GM19240 (cell line): ENCODE measurements around the gene TBL1Y.
"Not testable (repeated sequence)": the region's sequence is repeated elsewhere in the genome, so short reads cannot be mapped to it uniquely, and the experiment has no call there.

ENCODE experiments used
- DNase-seq: peaks from one replicate; pipeline ENCODE4 v3.0.0; 2011; ENCODE audit warnings: low spot score; ENCODE audit not compliant: insufficient read length

The TBL1Y gene

DNA sequence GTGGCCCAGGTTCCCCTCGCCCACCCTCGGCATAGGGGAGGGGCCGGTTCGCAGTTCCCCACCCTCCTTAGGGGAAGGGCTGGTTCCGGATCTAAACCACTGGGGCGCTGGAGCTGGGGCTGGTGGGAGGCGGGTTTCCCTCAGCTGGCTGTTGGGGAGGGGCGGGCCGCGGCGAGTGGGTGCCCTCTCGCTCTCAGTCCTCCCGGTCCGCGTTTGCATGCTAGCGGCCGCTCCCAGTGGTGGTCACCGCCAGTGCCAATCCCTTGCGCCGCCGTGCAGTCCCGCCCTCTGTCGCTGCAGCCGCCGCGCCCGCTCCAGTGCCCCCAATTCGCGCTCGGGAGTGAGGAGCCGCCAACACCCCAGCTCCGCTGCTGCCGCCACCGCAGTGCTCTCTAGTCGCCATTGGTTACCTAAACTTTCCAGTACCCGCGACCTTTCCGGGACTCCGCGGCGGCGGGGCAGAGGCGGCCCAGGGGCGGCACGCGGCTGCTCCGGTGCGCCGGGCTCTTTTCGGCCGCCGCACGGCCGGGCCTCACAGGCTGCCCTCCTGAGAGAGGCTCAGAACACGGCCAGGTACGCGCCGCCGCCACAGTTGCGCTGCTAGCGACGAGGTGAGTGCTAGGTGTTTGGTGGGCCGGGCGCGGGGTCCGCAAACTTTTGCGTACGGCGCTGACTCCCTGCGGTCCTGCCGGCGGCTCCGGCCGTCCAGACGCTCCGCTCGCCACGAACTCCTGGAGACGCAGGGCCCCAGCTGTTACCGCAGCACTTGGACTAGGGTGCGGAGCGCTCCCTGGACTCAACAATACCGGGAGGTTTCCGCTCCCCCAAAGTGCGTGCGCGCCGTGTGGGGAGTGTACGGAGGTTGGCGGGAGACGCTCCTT, at the start of gene TBL1Y:
Gene TBL1Y (plus strand): TSS at position 326 of the 881 bp plus-strand sequence. CDS start 114,388 bp downstream, outside the sequence.
- DNase-seq, result no peak

DNA sequence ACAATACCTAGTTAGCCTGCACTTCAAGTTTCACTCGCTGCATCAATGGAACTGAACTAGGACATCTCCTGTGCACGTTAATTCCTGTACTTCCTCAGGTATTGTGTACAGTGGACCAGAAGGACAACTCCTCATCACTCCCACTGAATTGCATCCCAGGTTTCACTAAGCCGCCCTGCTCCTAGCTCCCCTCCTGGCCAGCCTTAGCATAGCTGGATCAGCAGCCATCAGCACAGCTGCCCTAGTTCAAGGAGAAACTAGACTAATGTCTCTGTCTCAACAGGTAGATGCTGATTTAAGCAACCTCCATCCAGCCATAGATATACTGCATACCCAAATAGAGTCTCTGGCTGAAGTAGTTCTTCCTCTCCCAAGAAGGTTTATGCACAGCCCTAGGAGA, 16.0 kb upstream of the TBL1Y start:
- no peak for DNase-seq

DNA sequence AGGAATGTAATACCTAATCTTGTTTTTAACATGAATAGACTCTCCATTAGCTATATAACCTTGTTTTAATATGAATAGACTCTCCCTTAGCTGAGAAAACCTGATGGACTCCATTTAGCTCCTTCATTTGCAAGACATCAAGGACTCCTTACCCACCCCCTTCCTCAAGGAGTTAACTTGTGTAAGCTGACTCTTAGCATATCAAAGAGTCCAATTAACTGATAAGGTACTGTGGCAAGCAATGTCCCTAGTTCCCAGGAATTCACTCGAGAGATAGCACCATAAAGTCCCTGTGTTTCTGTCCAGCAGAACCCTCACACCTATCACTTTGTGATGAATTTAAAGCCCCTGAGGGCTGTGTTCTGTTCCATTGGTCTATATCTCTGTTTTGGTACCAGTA, 15.3 kb upstream of the TBL1Y start:
- DNase-seq, result no peak

DNA sequence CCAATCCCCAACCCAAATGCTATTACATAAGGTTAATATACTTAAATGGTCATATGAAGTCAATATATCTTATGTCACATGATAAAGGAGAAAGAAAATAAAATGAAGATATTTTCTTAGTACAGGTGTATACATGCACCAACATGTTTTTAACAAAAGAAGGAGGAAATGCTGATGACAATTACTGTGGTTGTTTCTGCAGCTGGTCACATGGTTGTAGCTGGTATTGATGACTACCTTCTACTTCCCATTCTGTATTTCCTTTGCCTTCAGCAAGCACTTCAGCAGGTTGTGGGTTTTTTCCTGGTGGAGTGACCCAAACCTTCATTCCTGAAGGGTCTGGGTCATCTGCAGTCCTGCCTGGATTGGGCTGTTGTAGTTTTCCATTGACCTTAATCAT, 8.4 kb upstream of the TBL1Y start:
- DNase-seq, result not testable (repeated sequence)

DNA sequence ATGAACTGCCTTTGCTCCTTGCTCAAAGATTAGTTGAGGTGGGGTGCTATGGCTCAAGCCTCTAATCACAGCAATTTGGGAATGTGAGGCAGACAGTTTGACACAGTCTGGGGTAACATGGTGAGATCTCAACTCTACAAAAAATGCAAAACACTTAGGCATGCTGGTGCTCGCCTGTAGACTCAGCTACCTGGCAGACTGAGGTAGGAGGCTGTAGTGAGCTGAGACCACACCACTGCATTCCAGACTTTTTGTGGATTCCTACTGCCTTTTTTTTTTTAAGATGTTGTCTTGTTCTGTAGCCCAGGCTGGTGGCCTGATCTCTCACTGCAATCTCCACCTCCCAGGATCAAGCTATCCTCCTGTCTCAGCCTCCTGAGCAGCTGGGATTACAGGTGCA, 2.9 kb upstream of the TBL1Y start:
- no peak for DNase-seq

DNA sequence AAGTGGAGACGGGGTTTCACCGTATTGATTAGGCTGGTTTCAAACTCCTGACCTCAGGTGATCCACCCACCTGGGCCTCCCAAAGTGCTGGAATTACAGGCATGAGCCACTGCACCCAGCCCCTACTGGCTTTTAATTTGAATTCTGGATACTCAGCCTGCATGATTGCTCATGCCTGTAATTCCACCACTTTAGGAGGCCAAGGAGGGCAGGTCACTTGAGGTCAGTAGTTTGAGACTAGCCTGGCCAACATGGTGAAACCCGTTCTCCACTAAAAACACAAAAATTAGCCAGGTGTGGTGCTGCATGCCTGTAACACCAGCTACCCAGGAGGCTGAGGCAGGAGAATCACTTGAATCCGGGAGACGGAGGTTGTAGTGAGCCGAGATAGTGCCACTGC, 2.5 kb upstream of the TBL1Y start:
- not testable (repeated sequence) for DNase-seq

DNA sequence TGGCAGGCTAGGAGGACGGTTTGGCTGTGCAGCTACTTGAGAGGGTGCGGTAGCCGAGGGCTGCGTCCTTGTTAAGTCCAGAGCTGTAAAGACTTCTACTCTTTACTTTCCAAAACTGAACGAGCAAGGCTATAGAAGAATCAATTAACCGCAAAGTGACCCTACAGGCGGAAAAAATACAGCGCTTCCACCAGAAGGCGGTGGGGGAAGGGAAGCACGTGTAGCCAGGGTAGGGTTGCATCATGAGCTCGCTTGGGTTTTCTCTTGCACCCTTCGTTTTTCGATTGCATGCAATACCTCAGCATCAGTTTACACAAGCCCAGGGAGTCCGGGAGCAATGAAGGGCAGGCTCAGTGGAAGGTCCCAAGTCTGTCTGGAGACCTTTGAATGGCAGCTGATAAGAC, 1.4 kb upstream of the TBL1Y start:
- no peak for DNase-seq

DNA sequence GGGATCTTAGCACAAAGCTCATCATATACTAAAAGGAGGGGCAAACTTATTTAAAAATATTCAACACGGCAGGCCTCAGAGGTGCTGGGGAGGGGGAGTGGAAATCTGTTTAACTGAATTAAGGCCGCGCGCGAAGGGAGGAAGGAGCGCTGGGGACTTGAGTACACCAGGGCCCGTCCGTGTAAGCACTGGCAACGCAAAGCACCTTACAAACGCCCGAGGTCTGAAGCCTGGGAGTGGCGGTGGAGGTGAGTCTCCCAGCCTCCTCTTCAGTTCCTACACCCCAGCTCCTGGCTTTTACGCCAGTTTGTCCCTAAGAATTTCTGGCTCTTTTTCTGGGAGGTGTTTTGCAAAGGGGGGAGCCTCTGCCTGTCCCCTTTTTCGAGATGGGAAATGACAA, 641 bp upstream of the TBL1Y start:
- no peak for DNase-seq

DNA sequence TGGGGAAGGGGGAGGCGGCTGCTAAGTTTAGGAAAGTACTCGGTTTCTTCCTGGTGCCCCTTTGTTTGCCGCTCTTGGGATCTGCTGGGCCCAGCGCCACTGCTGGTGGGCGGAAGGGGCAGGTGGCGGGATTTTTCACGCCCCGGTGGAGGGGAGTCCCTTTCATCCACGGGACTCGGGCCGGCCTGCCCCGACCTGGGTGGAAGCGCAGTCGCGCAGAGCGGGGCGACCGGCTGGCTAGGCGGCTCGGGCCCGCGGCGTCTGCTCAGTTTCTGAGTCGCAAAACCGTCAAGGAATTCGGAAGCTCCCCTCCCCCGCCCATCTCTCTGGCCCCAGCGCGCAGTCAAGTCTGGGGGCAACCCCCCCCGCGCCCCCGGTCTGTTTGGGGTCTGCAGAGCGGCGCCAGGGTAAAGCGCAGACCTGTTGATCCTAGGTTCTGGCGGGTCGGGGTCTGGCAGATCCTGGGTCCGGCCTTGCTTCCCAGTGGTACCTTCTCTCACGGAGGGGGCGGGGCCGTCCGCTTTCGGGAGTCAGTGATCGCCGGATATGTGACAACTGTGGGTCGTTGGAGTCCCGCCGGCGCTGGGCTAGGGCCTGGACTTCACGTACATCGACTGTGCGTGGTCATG, 870 bp downstream of the TBL1Y start, which contains the start of gene AMELY:
Gene AMELY (minus strand): TSS at position 500 of the 629 bp plus-strand sequence. CDS start 39,144 bp downstream, outside the sequence.
- DNase-seq, result no peak

DNA sequence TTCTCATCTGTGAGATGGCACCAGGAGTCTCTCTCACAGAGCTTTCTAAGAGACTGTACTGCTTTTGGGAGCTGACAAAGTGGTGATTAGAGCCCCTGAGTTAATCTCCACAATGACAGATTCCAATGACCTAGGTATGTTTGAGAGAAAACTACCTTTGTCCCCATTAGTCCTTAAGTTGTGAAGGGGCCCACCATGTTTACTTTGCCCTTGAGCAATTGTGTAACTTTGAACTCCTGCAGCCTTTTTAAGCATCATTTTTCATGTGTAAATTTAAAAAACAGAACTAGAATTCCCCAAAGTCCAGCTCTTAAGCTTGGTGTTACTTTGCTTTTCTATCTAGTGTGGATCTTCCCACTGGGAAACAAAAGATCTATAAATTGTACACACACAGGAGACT, 2.9 kb downstream of the TBL1Y start:
- no peak for DNase-seq

DNA sequence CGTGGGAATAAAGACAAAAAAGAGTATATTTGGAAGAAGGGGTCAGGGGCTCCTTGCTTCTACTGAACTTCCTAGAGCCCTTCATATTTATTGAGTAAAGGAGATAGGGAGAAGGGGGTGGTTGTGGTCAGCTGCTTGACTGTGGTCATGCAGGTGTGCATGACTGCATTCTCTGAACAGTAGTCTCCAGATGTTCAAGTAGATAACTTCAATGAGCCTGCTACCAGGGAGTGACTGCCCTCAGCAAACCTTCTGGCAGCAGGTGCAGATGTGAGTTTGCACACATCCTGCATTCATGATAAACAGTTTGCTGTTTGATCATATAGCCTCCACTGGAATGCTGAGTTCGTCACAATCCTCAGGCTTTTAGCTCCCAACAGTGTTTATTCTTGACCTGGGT, 10.6 kb downstream of the TBL1Y start:
- DNase-seq, result no peak

DNA sequence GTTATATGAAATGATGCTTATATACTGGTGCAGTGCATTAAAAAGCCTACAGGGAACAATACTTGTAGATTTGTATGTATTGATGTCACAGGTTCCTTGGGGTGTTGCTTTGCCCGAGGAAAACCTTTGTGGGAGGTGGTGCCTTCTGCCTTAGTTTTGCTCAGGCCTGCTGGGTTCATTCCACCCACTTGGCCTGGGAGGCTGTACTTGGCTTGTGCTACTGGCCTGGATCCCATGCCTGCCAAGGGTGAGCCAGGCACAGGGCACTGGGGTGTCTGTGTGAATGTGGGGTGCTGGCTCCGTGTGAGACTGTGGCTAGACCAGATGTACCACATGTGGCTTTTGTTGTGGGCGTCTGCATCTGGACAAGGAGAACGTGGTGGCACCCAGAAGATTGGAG, 17.8 kb downstream of the TBL1Y start:
- DNase-seq, result no peak

DNA sequence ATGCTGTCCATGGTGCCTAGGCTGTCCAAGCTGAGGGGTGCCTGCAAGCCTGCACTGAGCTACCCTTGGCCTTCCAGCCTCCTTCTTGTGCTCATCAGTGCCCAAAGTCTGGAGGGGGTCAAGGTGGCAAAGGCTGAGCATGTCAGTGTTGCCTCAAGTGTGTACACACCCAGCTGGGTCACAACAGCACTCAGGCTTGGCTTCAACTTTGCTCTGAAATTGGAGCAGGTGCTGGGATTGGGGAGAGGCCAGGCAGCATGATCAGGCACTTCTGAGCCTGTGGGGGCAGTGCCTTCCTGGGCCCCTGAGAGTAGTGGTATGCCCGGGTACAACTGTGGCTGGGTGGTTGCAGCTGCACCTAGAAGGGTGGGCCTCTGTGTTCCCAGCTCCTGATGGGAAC, 18.7 kb downstream of the TBL1Y start:
- DNase-seq, result no peak

DNA sequence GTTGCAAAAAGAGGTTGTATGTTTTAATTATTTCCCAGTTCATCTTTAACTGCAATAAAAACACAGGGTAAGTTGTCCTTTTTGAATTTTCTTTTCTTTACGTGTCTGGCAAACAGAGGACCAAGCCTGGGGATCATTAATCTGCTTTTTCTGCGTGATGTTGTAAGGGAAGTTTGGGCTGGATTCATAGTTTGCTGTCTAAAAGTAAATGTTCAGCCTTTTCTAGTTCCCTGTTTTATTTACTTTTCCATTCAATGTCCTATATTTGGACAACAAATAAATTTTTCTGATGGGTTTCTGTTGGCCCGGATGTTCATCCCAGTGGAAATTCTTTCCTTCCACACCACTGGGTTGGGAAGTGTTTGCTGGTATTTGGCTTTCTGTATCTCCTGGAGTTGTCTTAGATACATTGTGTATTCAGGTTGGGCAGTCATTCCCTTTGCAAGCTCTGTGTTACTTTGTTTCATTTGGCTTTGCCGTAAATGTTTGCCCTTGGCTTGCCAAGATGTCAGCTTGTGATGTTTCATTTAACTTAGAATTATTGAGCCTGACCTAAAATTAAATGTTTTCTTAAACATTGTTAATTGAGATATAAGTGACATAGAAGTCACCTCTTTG, 21.4 kb downstream of the TBL1Y start:
- DNase-seq, result no peak

DNA sequence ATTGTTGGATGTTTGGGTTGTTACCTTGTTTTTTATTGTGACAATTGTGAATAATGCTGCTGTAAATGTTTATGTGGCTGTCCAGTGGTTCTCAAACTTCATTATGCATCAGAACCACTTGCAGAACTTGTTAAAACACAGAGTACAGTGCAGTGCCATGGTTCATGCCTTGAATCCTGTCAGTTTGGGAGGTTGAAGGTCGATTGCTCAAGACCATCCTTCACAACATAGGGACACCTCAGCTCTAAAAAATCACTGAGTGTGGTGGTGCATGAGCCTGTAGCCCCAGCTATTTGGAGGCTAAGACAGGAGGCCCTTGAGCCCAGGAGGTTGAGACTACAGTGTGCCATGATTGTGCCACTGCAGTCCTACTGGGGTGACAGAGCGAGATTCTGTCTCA, 25.0 kb downstream of the TBL1Y start:
- DNase-seq, result no peak

DNA sequence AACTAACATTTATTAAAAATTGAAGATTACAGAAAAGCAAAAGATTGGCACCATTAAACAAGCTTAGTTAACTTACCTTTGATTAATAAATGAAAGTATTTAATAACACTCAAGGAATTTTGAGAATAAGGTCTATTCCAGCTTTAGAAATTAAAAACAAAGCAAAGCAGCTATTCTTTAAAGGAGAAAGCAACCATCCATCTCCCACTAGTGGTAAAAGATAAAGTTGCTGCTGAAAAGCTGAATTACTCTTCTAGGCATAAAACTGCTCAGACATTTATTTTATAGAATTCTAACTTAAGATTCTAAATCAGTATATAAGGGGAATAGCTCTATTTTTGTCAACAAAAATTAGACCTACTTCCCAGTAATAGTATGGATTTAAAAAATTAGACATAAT, 37.2 kb downstream of the TBL1Y start:
- DNase-seq, result no peak

DNA sequence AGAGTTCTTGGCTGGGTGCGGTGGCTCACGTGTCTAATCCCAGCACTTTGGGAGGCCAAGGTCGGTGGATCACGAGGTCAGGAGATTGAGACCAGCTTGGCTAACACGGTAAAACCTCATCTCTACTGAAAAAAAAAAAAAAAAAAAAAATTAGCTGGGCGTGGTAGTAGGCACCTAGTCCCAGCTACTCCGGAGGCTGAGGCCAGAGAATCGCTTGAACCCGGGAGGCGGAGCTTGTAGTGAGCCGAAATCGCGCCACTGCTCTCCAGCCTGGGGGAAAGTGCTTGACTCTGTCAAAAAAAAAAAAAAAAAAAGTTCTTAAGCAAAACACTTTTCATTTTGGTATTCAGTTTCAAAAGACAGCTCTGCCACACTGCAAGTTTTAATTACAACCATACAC, 37.9 kb downstream of the TBL1Y start:
- no peak for DNase-seq

DNA sequence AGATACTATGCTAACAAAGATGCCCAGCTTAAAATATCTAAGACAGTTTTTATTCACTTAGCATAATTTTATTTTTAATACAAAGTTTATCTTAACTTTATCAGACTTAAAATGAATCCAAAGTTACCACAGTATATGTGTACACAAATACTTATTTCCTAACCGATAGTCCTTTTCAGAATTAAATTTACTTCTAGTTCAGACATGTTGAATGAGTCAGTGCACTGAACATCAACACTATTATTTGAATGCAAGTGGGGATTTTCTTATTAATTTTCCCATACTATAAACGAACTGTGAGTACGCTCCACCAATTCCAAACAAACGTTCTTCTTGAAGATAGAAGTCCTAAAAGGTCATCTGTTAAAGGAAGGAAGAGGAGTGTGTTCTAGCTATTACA, 39.5 kb downstream of the TBL1Y start:
- DNase-seq, result no peak

DNA sequence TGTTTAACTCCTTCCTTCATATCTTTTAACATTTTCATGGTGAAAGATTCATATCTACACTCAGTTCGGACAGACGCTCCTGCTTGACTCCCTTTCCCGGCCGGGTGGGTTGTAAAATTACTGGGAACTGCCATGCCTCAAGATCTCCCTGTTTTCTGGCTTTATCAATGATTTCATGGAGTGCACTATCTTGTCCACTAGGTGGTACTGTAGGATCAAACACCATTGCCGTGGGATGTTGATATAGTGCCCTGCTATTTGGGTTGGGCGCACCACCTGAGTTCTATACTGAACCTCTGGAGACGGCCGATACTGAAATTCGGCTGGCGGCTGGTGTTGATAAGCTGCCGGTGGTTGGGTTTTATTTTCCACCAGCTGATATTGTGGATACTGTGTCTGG, 54.2 kb downstream of the TBL1Y start:
- no peak for DNase-seq

DNA sequence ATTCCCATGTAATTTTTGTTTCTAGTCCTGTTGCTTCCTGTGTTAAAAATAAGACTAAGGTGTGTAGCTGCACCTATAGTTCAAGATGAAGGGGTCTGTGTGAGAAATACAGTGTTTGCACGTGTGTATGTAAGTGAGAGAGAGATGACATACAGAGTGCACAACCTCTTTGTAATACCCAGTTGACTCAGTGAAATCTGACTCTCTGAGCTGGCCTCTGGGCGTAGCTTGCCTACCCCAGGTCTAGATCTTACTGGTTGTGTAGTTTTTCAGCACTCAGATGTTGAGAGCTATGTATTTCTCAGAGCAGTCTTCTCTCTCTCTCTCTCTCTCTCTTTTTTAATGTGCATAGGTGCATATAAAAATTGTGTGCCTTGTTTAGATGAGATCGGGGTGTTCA, 56.0 kb downstream of the TBL1Y start:
- DNase-seq, result no peak

DNA sequence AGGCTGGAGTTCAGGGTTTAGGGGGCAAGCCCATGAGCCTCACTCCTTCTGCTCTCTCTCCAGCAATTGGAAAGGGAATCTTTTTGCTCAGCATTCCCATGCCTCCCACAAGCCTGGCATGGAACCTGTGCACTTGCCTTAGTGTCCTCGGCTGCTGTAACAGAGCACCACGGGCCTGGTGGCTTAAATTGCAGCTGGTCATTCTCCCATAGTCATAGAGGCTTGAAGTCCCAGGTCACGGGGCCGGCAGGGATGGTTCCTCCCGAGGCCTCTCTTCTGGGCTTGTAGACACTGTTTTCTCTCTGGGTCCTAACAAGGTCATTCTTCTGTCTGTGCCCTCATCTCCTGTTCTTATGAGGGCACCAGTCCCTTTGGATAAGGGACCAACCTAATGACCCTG, 57.2 kb downstream of the TBL1Y start:
- DNase-seq, result no peak

DNA sequence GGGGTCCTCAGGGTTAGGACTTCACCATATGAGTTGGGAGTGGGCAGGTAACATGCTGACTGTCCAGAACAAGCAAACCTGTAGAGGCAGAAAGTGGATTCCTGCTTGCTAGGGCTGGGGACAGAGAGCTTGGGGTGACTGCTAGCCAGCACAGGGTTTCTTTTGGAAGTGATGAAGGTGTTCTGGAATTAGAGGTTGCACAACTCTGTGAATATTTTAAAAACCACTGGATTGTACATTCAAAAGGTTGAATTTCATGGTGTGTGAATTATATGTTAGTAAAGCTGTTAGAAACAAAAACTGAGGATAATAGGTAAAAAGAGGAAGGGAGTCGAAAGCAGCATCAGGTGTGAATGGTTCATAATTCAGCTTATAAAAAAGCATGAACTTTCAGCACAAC, 57.7 kb downstream of the TBL1Y start:
- DNase-seq, result no peak
